Stimulated activated memory B cell treated with anti-CD40 and anti-IgM and Interleukin-4, amounts not matched to agents 10 μg/mL and 1 μg/mL and 100 μg/mL, for 72 hours (primary cell): ENCODE measurements around the gene ANKS1B.

Source experiments
- ATAC-seq: fragments of 150-1000 bp; cut with Tn5 transposase; 2 replicates; pipeline ENCODE4 v1.10.0; 2021
- H3K27ac Mint-ChIP-seq: one replicate; pipeline ENCODE4 v1.8.0; 2022; ENCODE audit warnings: mild to moderate bottlenecking, mixed read lengths
- H3K27me3 Mint-ChIP-seq: one replicate; pipeline ENCODE4 v1.8.0; 2022; ENCODE audit warnings: mixed read lengths
- H3K36me3 Mint-ChIP-seq: one replicate; pipeline ENCODE4 v1.8.0; 2022; ENCODE audit warnings: mixed read lengths
- H3K4me1 Mint-ChIP-seq: one replicate; pipeline ENCODE4 v1.8.0; 2022; ENCODE audit warnings: mixed read lengths
- H3K4me3 Mint-ChIP-seq: one replicate; pipeline ENCODE4 v1.8.0; 2022; ENCODE audit warnings: mild to moderate bottlenecking, moderate library complexity, mixed read lengths
- H3K9me3 Mint-ChIP-seq: one replicate; pipeline ENCODE4 v1.8.0; 2022; ENCODE audit warnings: mixed read lengths

Gene ANKS1B

GRCh38 chr12:98823012-98823411 lies 1161.7 kb downstream of the ANKS1B start:
- peaks cover 7% of the 10 kb centered on the region for H3K27me3 Mint-ChIP-seq
- H3K4me1 Mint-ChIP-seq: no peaks in the 10 kb centered on the region
- no peaks in the 10 kb centered on the region for H3K9me3 Mint-ChIP-seq
- no peak overlapping the region for H3K27ac Mint-ChIP-seq
- no peaks in the 10 kb centered on the region for H3K36me3 Mint-ChIP-seq
- no peak overlapping the region for H3K4me3 Mint-ChIP-seq
- no peak for ATAC-seq

GRCh38 chr12:98821866-98822265 lies 1162.9 kb downstream of the ANKS1B start:
- Mint-ChIP-seq H3K27me3 (peaks cover 7% of the 10 kb centered on the region), H3K9me3 (no peaks in the 10 kb centered on the region), H3K4me3 (no peak overlapping the region), H3K27ac (no peak overlapping the region), H3K4me1 (no peaks in the 10 kb centered on the region), H3K36me3 (no peaks in the 10 kb centered on the region)
- ATAC-seq: no peak

- Mint-ChIP-seq H3K36me3 (no peaks in the 10 kb centered on the region), H3K9me3 (no peaks in the 10 kb centered on the region)
- no peak for ATAC-seq
Measured at GRCh38 chr12:98821232-98821631, 1163.5 kb downstream of the ANKS1B start.

GRCh38 chr12:98819821-98820404 lies 1164.8 kb downstream of the ANKS1B start:
- H3K27ac Mint-ChIP-seq: no peak overlapping the region
- H3K27me3 Mint-ChIP-seq: peaks cover 22% of the 10 kb centered on the region
- no peaks in the 10 kb centered on the region for H3K4me1 Mint-ChIP-seq
- no peaks in the 10 kb centered on the region for H3K36me3 Mint-ChIP-seq
- no peak for ATAC-seq
- H3K9me3 Mint-ChIP-seq: no peaks in the 10 kb centered on the region
- no peak overlapping the region for H3K4me3 Mint-ChIP-seq

More at GRCh38 chr12:98821232-98821631, 1163.5 kb downstream of the ANKS1B start:
- no peak overlapping the region for H3K27ac Mint-ChIP-seq
- H3K4me3 Mint-ChIP-seq: no peak overlapping the region
- peaks cover 9% of the 10 kb centered on the region for H3K27me3 Mint-ChIP-seq
- H3K4me1 Mint-ChIP-seq: no peaks in the 10 kb centered on the region

- Mint-ChIP-seq H3K4me3 (no peak overlapping the region), H3K27me3 (peaks cover 26% of the 10 kb centered on the region), H3K36me3 (no peaks in the 10 kb centered on the region), H3K9me3 (no peaks in the 10 kb centered on the region), H3K27ac (no peak overlapping the region), H3K4me1 (no peaks in the 10 kb centered on the region)
- no peak for ATAC-seq
Measured at GRCh38 chr12:98819071-98819470, 1165.7 kb downstream of the ANKS1B start.

GRCh38 chr12:98818239-98818638 lies 1166.5 kb downstream of the ANKS1B start:
- Mint-ChIP-seq H3K27ac (no peak overlapping the region), H3K36me3 (no peaks in the 10 kb centered on the region), H3K27me3 (peaks cover 26% of the 10 kb centered on the region), H3K4me3 (no peak overlapping the region), H3K4me1 (no peaks in the 10 kb centered on the region), H3K9me3 (no peaks in the 10 kb centered on the region)
- ATAC-seq: no peak

GRCh38 chr12:98817742-98818141 lies 1167.0 kb downstream of the ANKS1B start:
- Mint-ChIP-seq H3K27ac (no peak overlapping the region), H3K4me1 (no peaks in the 10 kb centered on the region), H3K27me3 (peaks cover 26% of the 10 kb centered on the region), H3K4me3 (no peak overlapping the region), H3K36me3 (no peaks in the 10 kb centered on the region), H3K9me3 (no peaks in the 10 kb centered on the region)
- ATAC-seq: no peak

- Mint-ChIP-seq H3K4me1 (no peaks in the 10 kb centered on the region), H3K27ac (no peak overlapping the region), H3K4me3 (no peak overlapping the region), H3K9me3 (no peaks in the 10 kb centered on the region), H3K36me3 (no peaks in the 10 kb centered on the region), H3K27me3 (peaks cover 26% of the 10 kb centered on the region)
- no peak for ATAC-seq
Measured at GRCh38 chr12:98816720-98817119, 1168.0 kb downstream of the ANKS1B start.

GRCh38 chr12:98814254-98814653 lies 1170.5 kb downstream of the ANKS1B start:
- H3K4me1 Mint-ChIP-seq: no peaks in the 10 kb centered on the region
- no peak overlapping the region for H3K4me3 Mint-ChIP-seq
- ATAC-seq: no peak

GRCh38 chr12:98812225-98812624 lies 1172.5 kb downstream of the ANKS1B start:
- Mint-ChIP-seq H3K4me1 (no peaks in the 10 kb centered on the region), H3K4me3 (no peak overlapping the region), H3K9me3 (no peaks in the 10 kb centered on the region), H3K27me3 (peaks cover 28% of the 10 kb centered on the region), H3K27ac (no peak overlapping the region), H3K36me3 (no peaks in the 10 kb centered on the region)
- ATAC-seq: no peak

More at GRCh38 chr12:98814254-98814653, 1170.5 kb downstream of the ANKS1B start:
- peaks cover 33% of the 10 kb centered on the region for H3K27me3 Mint-ChIP-seq
- no peaks in the 10 kb centered on the region for H3K36me3 Mint-ChIP-seq
- no peak overlapping the region for H3K27ac Mint-ChIP-seq
- H3K9me3 Mint-ChIP-seq: no peaks in the 10 kb centered on the region

- Mint-ChIP-seq H3K27ac (no peak overlapping the region), H3K4me3 (no peak overlapping the region), H3K9me3 (no peaks in the 10 kb centered on the region), H3K4me1 (no peaks in the 10 kb centered on the region), H3K36me3 (no peaks in the 10 kb centered on the region), H3K27me3 (peaks cover 12% of the 10 kb centered on the region)
- no peak for ATAC-seq
Measured at GRCh38 chr12:98808243-98808875, 1176.4 kb downstream of the ANKS1B start.

GRCh38 chr12:98807187-98807586 lies 1177.5 kb downstream of the ANKS1B start:
- H3K36me3 Mint-ChIP-seq: no peaks in the 10 kb centered on the region
- no peak for ATAC-seq
- H3K27me3 Mint-ChIP-seq: peaks cover 20% of the 10 kb centered on the region
- H3K4me3 Mint-ChIP-seq: no peak overlapping the region
- no peak overlapping the region for H3K27ac Mint-ChIP-seq
- no peaks in the 10 kb centered on the region for H3K9me3 Mint-ChIP-seq
- no peaks in the 10 kb centered on the region for H3K4me1 Mint-ChIP-seq

GRCh38 chr12:98803468-98804209 lies 1181.1 kb downstream of the ANKS1B start:
- H3K4me3 Mint-ChIP-seq: no peak overlapping the region
- H3K36me3 Mint-ChIP-seq: no peaks in the 10 kb centered on the region
- H3K27ac Mint-ChIP-seq: no peak overlapping the region
- H3K27me3 Mint-ChIP-seq: peaks cover 11% of the 10 kb centered on the region
- no peaks in the 10 kb centered on the region for H3K9me3 Mint-ChIP-seq
- no peak for ATAC-seq
- H3K4me1 Mint-ChIP-seq: no peaks in the 10 kb centered on the region

- no peak overlapping the region for H3K4me3 Mint-ChIP-seq
- H3K27me3 Mint-ChIP-seq: peaks cover 11% of the 10 kb centered on the region
- ATAC-seq: no peak
- no peaks in the 10 kb centered on the region for H3K4me1 Mint-ChIP-seq
- H3K9me3 Mint-ChIP-seq: no peaks in the 10 kb centered on the region
- H3K27ac Mint-ChIP-seq: no peak overlapping the region
- no peaks in the 10 kb centered on the region for H3K36me3 Mint-ChIP-seq
Measured at GRCh38 chr12:98799822-98800221, 1184.9 kb downstream of the ANKS1B start.

GRCh38 chr12:98799146-98799810 lies 1185.5 kb downstream of the ANKS1B start:
- no peak overlapping the region for H3K4me3 Mint-ChIP-seq
- peaks cover 11% of the 10 kb centered on the region for H3K27me3 Mint-ChIP-seq
- no peaks in the 10 kb centered on the region for H3K9me3 Mint-ChIP-seq
- H3K27ac Mint-ChIP-seq: no peak overlapping the region
- ATAC-seq: no peak
- H3K36me3 Mint-ChIP-seq: no peaks in the 10 kb centered on the region
- H3K4me1 Mint-ChIP-seq: no peaks in the 10 kb centered on the region
